Measurements from ENCODE around the gene TKTL1.

DNA sequence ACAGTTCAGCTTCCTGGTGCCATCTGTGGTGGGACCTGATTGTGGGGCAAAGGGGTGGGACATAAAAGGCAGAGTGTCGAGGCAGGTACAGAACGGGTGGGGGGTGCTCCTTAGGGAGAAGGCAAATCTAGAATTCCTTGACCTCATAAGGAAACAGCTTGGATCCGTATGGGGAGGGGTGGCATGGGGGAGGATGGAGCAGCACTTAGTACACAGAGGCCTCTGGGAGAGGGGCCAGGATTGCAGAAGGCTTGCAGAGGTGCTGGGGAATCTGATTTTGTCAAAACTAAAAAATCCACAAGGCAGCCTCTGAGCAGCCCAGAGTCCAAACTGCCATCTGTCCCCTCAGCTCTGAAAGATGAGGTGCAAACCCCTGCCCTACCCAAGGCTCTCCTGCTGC is 81.2 kb downstream of the TKTL1 start:
- TF ChIP-seq, protein P1, sequence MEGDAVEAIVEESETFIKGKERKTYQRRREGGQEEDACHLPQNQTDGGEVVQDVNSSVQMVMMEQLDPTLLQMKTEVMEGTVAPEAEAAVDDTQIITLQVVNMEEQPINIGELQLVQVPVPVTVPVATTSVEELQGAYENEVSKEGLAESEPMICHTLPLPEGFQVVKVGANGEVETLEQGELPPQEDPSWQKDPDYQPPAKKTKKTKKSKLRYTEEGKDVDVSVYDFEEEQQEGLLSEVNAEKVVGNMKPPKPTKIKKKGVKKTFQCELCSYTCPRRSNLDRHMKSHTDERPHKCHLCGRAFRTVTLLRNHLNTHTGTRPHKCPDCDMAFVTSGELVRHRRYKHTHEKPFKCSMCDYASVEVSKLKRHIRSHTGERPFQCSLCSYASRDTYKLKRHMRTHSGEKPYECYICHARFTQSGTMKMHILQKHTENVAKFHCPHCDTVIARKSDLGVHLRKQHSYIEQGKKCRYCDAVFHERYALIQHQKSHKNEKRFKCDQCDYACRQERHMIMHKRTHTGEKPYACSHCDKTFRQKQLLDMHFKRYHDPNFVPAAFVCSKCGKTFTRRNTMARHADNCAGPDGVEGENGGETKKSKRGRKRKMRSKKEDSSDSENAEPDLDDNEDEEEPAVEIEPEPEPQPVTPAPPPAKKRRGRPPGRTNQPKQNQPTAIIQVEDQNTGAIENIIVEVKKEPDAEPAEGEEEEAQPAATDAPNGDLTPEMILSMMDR (IDR thresholded peaks at IDR 0.05) = no peak
- TF ChIP-seq POLR2A (IDR thresholded peaks at IDR 0.05) = peak in 1 of 2 donors; percentile 12

Data from uterus (tissue), 2 donors.